Liver (tissue), 9 donors: ENCODE measurements around the gene NCK2. TPM values are rescaled to one million over a fixed set of nuclear protein-coding genes. Genes with fewer than 3 reads are reported as not detected.

ENCODE experiments used
- DNase-seq: peaks from one replicate; pipeline ENCODE4 v3.0.0-alpha.2; 2017; ENCODE audit warnings: low spot score
- H3K27ac ChIP-seq, 2 donors: one replicate each; pipeline ENCODE4 v1.7.0; 2013; ENCODE audit warnings: inconsistent platforms in 2 of 2, low read length in 2 of 2, control low read depth in 1 of 2, low read depth in 1 of 2, mild to moderate bottlenecking in 1 of 2
- H3K27me3 ChIP-seq, 4 donors: one replicate each; pipeline versions ENCODE4 v1.6.1 to v1.7.0; 2013; ENCODE audit warnings: low read length in 3 of 4, inconsistent platforms in 1 of 4, mild to moderate bottlenecking in 1 of 4, moderate library complexity in 1 of 4; ENCODE audit not compliant: control insufficient read depth in 4 of 4, insufficient read depth in 4 of 4
- H3K36me3 ChIP-seq, 4 donors: one replicate each; pipeline versions ENCODE4 v1.6.1 to v1.7.0; 2013; ENCODE audit warnings: low read length in 3 of 4, mild to moderate bottlenecking in 3 of 4, low read depth in 1 of 4, moderate library complexity in 1 of 4; ENCODE audit not compliant: control insufficient read depth in 4 of 4, insufficient read depth in 3 of 4
- H3K4me1 ChIP-seq, 4 donors: one replicate each; pipeline versions ENCODE4 v1.6.1 to v1.7.0; 2013; ENCODE audit warnings: low read length in 3 of 4, mild to moderate bottlenecking in 3 of 4, moderate library complexity in 1 of 4; ENCODE audit not compliant: control insufficient read depth in 4 of 4, insufficient read depth in 4 of 4
- H3K4me3 ChIP-seq, 3 donors: one replicate each; pipeline versions ENCODE4 v1.6.1 to v1.7.0; 2013; ENCODE audit warnings: low read length in 3 of 3, control low read depth in 1 of 3, low read depth in 1 of 3, mild to moderate bottlenecking in 1 of 3
- H3K9ac ChIP-seq, 2 donors: one replicate each; pipeline ENCODE4 v1.7.0; 2013; ENCODE audit warnings: low read length in 2 of 2, mild to moderate bottlenecking in 2 of 2, moderate library complexity in 2 of 2, control low read depth in 1 of 2, low read depth in 1 of 2
- H3K9me3 ChIP-seq, 4 donors: one replicate each; pipeline versions ENCODE4 v1.6.1 to v1.7.0; 2013; ENCODE audit warnings: low read length in 3 of 4; ENCODE audit not compliant: control insufficient read depth in 4 of 4
- EGR1 ChIP-seq, 2 donors: IDR thresholded peaks; 2 replicates each; pipeline ENCODE4 v1.6.1; 2016 to 2018; ENCODE audit warnings: antibody characterized with exemption in 2 of 2, low read depth in 2 of 2
- GABPA ChIP-seq, 2 donors: IDR thresholded peaks in 1 of 2; conservative IDR thresholded peaks in 1 of 2; 2 replicates each; pipeline ENCODE4 v1.6.1; 2016; ENCODE audit warnings: antibody characterized with exemption in 2 of 2, mild to moderate bottlenecking in 1 of 2, moderate library complexity in 1 of 2
- HNF4G ChIP-seq: IDR thresholded peaks from 2 replicates; pipeline ENCODE4 v1.6.1; 2016; ENCODE audit warnings: antibody characterized with exemption
- YY1 ChIP-seq: IDR thresholded peaks from 2 replicates; pipeline ENCODE4 v1.6.1; 2016; ENCODE audit warnings: antibody characterized with exemption, mild to moderate bottlenecking
- WGBS: extraction: QIAGEN DNeasy Blood & Tissue Kit; methylation state at CpG from one replicate; pipeline ENCODE4 v1.1.7; 2013; 5-methylcytosine and 5-hydroxymethylcytosine counted together
- polyA plus RNA-seq, 2 donors: library from polyadenylated mRNA; stranded (reverse) in 1 of 2; unstranded in 1 of 2; fragments of 200-250 nt in 1 of 2; fragments of >200 nt in 1 of 2; fragmentation: Nextera tagmentation in 1 of 2; extraction: Ambion mirVana in 1 of 2; gene quantifications; one replicate each; pipeline versions ENCODE4 v1.2.1 to v1.2.3, GENCODE V29; 2013 to 2015
- total RNA-seq, 2 donors: library from RNA; depleted of rRNA; stranded (reverse); fragments of >200 nt; gene quantifications; one replicate each; pipeline ENCODE4 v1.2.3, GENCODE V29; 2014
- TF ChIP-seq, protein P1 (sequence below): IDR thresholded peaks from 2 replicates; pipeline ENCODE4 v1.6.1; 2016; ENCODE audit warnings: antibody characterized with exemption
- TF ChIP-seq, protein P2 (sequence below): IDR thresholded peaks from 2 replicates; pipeline ENCODE4 v1.6.1; 2016; ENCODE audit warnings: antibody characterized with exemption
- TF ChIP-seq, protein P3 (sequence below): IDR thresholded peaks from 2 replicates; pipeline ENCODE4 v1.6.1; 2016; ENCODE audit warnings: antibody characterized with exemption, mild to moderate bottlenecking
- donor health status: healthy.
- donor health status: healthy.
- donor health status: healthy.
- donor health status: healthy.
- donor health status: healthy.

Gene NCK2
- total and polyA plus RNA-seq, 4 donors: 3.4 to 15.0 (median 10.7) TPM

DNA sequence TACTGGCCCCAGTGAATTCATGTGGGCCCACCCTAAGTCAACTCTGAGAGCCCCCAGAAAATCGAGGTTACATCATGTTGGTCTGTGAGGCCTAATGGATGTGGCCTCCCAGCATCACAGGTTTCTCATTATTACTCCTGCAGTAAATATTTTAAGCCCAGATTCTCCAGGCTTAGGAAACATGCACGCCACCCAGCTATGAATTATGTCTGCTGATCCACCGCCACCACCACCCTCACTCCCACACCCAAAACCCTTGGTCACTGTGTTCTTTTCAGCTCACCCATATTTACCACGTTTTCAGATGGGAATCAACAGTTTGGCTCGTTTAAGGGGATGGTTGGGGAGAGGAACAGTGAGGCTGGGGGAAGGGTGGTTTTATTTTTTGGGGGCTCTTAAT lies 128.6 kb downstream of the NCK2 start:
- no peak for DNase-seq
- TF ChIP-seq HNF4G: no peak
- TF ChIP-seq, protein P1, sequence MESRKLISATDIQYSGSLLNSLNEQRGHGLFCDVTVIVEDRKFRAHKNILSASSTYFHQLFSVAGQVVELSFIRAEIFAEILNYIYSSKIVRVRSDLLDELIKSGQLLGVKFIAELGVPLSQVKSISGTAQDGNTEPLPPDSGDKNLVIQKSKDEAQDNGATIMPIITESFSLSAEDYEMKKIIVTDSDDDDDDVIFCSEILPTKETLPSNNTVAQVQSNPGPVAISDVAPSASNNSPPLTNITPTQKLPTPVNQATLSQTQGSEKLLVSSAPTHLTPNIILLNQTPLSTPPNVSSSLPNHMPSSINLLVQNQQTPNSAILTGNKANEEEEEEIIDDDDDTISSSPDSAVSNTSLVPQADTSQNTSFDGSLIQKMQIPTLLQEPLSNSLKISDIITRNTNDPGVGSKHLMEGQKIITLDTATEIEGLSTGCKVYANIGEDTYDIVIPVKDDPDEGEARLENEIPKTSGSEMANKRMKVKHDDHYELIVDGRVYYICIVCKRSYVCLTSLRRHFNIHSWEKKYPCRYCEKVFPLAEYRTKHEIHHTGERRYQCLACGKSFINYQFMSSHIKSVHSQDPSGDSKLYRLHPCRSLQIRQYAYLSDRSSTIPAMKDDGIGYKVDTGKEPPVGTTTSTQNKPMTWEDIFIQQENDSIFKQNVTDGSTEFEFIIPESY: no peak
- Histone ChIP-seq H3K9ac (no peak overlapping the region), H3K27me3 (no peaks in the 10 kb centered on the region), H3K4me1 (peaks cover 8 to 33% (median 24%) of the 10 kb centered on the region in 4 donors), H3K36me3 (no peaks in the 10 kb centered on the region), H3K9me3 (no peaks in the 10 kb centered on the region), H3K27ac (no peak overlapping the region), H3K4me3 (no peak overlapping the region)
- WGBS: 84% methylated on average over 5 of the region's 5 CpGs

DNA sequence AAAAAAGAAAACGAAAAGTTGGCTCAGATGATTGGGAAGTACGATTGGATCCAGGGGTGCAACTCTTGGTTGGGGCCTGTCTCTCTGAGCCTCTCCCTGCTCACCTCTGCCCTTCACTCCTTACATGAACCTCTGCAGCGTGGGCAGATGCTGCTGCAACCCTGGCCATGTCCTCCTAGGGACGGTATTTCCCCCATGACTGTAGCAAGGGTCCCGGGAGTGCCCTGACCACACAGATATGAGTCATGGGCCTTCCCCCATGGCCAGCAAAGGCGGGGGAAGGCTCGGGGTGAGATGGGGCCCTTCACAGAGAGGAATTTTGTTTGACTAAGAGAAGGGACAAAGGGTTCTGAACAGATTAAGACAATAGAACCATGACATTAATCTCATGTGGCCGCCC lies 129.0 kb downstream of the NCK2 start:
- Histone ChIP-seq H3K27me3 (no peaks in the 10 kb centered on the region), H3K36me3 (no peaks in the 10 kb centered on the region), H3K27ac (no peak overlapping the region), H3K4me3 (no peak overlapping the region), H3K4me1 (peaks cover 8 to 35% (median 27%) of the 10 kb centered on the region in 4 donors), H3K9ac (no peak overlapping the region), H3K9me3 (no peaks in the 10 kb centered on the region)
- no peak for DNase-seq
- 80% methylated on average over 8 of the region's 8 CpGs for WGBS
- TF ChIP-seq, protein P2, sequence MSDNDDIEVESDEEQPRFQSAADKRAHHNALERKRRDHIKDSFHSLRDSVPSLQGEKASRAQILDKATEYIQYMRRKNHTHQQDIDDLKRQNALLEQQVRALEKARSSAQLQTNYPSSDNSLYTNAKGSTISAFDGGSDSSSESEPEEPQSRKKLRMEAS: no peak
- TF ChIP-seq YY1 (no peak), EGR1 (IDR thresholded peaks at IDR 0.05; ENCODE audit: low read depth in 2 of 2) (no peak)

DNA sequence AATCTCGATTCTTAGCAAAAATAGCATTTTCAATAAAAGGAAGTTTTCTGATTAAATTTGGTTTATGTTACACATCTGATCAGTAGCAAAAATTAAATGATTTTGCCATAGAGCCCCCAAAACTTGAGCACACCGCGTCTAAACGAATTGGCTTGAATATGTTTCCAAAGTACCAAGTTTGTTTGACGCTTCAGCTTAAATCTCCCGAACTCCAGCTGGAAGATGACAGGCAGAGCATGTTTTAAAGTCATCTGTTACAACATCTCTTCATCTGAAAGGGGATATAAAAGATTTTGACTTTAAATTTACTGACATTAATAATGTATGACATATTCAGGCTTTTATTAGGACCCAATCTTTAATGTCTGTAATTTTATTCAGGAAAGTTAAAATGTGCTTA lies 129.8 kb downstream of the NCK2 start:
- no peak for DNase-seq
- no peak overlapping the region for H3K4me3 ChIP-seq
- no peak overlapping the region for H3K9ac ChIP-seq
- peaks cover 0 to 5% (median under 1%) of the 10 kb centered on the region in 4 donors for H3K9me3 ChIP-seq
- TF ChIP-seq, protein P3, sequence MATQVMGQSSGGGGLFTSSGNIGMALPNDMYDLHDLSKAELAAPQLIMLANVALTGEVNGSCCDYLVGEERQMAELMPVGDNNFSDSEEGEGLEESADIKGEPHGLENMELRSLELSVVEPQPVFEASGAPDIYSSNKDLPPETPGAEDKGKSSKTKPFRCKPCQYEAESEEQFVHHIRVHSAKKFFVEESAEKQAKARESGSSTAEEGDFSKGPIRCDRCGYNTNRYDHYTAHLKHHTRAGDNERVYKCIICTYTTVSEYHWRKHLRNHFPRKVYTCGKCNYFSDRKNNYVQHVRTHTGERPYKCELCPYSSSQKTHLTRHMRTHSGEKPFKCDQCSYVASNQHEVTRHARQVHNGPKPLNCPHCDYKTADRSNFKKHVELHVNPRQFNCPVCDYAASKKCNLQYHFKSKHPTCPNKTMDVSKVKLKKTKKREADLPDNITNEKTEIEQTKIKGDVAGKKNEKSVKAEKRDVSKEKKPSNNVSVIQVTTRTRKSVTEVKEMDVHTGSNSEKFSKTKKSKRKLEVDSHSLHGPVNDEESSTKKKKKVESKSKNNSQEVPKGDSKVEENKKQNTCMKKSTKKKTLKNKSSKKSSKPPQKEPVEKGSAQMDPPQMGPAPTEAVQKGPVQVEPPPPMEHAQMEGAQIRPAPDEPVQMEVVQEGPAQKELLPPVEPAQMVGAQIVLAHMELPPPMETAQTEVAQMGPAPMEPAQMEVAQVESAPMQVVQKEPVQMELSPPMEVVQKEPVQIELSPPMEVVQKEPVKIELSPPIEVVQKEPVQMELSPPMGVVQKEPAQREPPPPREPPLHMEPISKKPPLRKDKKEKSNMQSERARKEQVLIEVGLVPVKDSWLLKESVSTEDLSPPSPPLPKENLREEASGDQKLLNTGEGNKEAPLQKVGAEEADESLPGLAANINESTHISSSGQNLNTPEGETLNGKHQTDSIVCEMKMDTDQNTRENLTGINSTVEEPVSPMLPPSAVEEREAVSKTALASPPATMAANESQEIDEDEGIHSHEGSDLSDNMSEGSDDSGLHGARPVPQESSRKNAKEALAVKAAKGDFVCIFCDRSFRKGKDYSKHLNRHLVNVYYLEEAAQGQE: no peak
- no peak for TF ChIP-seq GABPA (IDR thresholded peaks at IDR 0.05 in 1 of 2, conservative IDR thresholded peaks at IDR 0.05 in 1 of 2)
- TF ChIP-seq, protein P2: no peak
- no peak for TF ChIP-seq YY1
- TF ChIP-seq, protein P1: no peak
- H3K27ac ChIP-seq: no peak overlapping the region
- no peaks in the 10 kb centered on the region for H3K27me3 ChIP-seq
- H3K4me1 ChIP-seq: peaks cover 8 to 33% (median 27%) of the 10 kb centered on the region in 4 donors
- no peaks in the 10 kb centered on the region for H3K36me3 ChIP-seq
- WGBS: 84% methylated on average over 6 of the region's 6 CpGs
